Ishikawa (cell line): ENCODE measurements around the gene ROPN1L.
A peak's percentile ranks its signal among the peaks of the same experiment; 100 is the strongest.

Experiments
- EGR1 ChIP-seq: IDR thresholded peaks from 2 replicates; pipeline ENCODE4 v1.6.1; 2012
- EP300 ChIP-seq: IDR thresholded peaks from 2 replicates; pipeline ENCODE4 v1.6.1; 2012; ENCODE audit warnings: borderline replicate concordance
- NFIC ChIP-seq: IDR thresholded peaks from 2 replicates; pipeline ENCODE4 v1.6.1; 2012
- RAD21 ChIP-seq: IDR thresholded peaks from 2 replicates; pipeline ENCODE4 v1.6.1; 2012; ENCODE audit warnings: low read depth
- TAF1 ChIP-seq: IDR thresholded peaks from 2 replicates; pipeline ENCODE4 v1.6.1; 2012; ENCODE audit warnings: low read depth, mild to moderate bottlenecking
- YY1 ChIP-seq: IDR thresholded peaks from 2 replicates; pipeline ENCODE4 v1.6.1; 2012; ENCODE audit warnings: low read depth
- ZBTB7A ChIP-seq: IDR thresholded peaks from 2 replicates; pipeline ENCODE4 v1.6.1; 2012; ENCODE audit warnings: low read depth
- TF ChIP-seq, protein P1 (sequence below): IDR thresholded peaks from 2 replicates; pipeline ENCODE4 v1.6.1; 2012

DNA sequence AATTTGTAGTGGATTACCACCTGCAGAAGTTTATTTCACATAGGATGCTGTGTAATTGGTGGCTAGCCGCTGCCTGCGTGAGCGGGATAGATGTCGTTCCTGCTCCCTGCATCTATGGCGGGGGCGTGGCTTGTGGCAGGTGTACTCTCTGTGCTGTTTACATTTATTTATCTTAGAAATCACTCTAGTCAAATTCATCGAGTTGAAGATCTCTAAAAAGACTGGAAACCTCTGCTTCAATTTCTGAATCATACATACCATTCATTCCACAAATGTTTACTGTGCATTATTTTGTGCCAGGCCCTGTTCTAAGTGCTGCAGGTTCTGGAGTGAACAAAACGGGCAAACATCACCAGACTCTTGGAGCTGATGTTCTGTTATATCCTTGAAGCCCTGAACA, 11.9 kb downstream of the ROPN1L start:
- TF ChIP-seq YY1 (no peak), NFIC (no peak), EP300 (no peak), TAF1 (no peak), EGR1 (no peak), ZBTB7A (no peak), RAD21 (0 out of 2 replicates have a peak, but pooled peaks have one; percentile 17)
- TF ChIP-seq, protein P1, sequence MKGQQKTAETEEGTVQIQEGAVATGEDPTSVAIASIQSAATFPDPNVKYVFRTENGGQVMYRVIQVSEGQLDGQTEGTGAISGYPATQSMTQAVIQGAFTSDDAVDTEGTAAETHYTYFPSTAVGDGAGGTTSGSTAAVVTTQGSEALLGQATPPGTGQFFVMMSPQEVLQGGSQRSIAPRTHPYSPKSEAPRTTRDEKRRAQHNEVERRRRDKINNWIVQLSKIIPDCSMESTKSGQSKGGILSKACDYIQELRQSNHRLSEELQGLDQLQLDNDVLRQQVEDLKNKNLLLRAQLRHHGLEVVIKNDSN = no peak
